ENCODE measurements around the gene NDUFS6. TPM values are rescaled to one million over a fixed set of nuclear protein-coding genes. Genes with fewer than 3 reads are reported as not detected.

NDUFS6 gene
- 10 to 100 TPM; 24.7 to 26.4 TPM for total RNA-seq

GRCh38 chr5:1801222-1801966 is at the start of gene NDUFS6:
Gene NDUFS6, plus strand, starts transcription at chr5:1801407. Its CDS starts 11 bp downstream, at chr5:1801418.

GRCh38 chr5:1799602-1800471 is 1.4 kb upstream of the NDUFS6 start, which contains the start of gene MRPL36:
Gene MRPL36, minus strand, starts transcription at chr5:1799837. Its CDS starts 902 bp downstream, at chr5:1798935.

Other genes starting within 250 kb of the NDUFS6 start
- 10 to 100 TPM; 38.2 to 39.0 TPM for gene MRPL36, start 1.6 kb upstream of the NDUFS6 start, total RNA-seq
- gene IRX4, start 81.5 kb downstream of the NDUFS6 start, total RNA-seq, result not detected

All from activated naive CD4-positive, alpha-beta T cell treated with anti-CD3 and anti-CD28 coated beads, Interleukin-2, amount 10 ng/mL, durations not matched to agents 5 hours and 36 hours (primary cell).